ENCODE results near the gene LVRN. TPM values are rescaled to one million over a fixed set of nuclear protein-coding genes. Genes with fewer than 3 reads are reported as not detected.

Gene LVRN
- total and polyA plus RNA-seq, 2 experiments from 2014 or later: 0.31 to 0.45 TPM

GRCh38 chr5:115934388-115934974 lies 27.8 kb upstream of the LVRN start:
- Histone ChIP-seq H3K27me3 (ENCODE audit: insufficient read depth) (no peaks in the 10 kb centered on the region), H3K4me3 (no peak overlapping the region), H3K27ac (ENCODE audit: low read depth) (no peak overlapping the region), H3K36me3 (ENCODE audit: insufficient read depth) (no peaks in the 10 kb centered on the region), H3K4me1 (ENCODE audit: insufficient read depth) (peaks cover 8% of the 10 kb centered on the region), H4K20me1 (replicated peaks; ENCODE audit: insufficient read depth) (no peaks in the 10 kb centered on the region), H2AFZ (0 out of 2 replicates have a peak overlapping the region, but pooled peaks have one; percentile 4), H3K79me2 (replicated peaks; ENCODE audit: insufficient read depth) (no peaks in the 10 kb centered on the region), H3K9me2 (ENCODE audit: insufficient read depth) (no peaks in the 10 kb centered on the region), H3K4me2 (no peak overlapping the region), H3F3A (replicated peaks; ENCODE audit: low read depth) (no peaks in the 10 kb centered on the region)
- TF ChIP-seq CREB1 (CRISPR knock-in tag; IDR thresholded peaks at IDR 0.05; ENCODE audit: low read depth): no peak
- no peak for TF ChIP-seq NANOG (IDR thresholded peaks at IDR 0.05; ENCODE audit: borderline replicate concordance)
- no peak for TF ChIP-seq REST (IDR thresholded peaks at IDR 0.05; ENCODE audit: unreplicated experiment)
- TF ChIP-seq EZH2 (IDR thresholded peaks at IDR 0.05; ENCODE audit: low read depth, unreplicated experiment): no peak
- no peak for TF ChIP-seq STAT1 (IDR thresholded peaks at IDR 0.05; ENCODE audit: unreplicated experiment)
- TF ChIP-seq ZNF462 (CRISPR knock-in tag; IDR thresholded peaks at IDR 0.05): no peak
- no peak for TF ChIP-seq ZNF331 (CRISPR knock-in tag; IDR thresholded peaks at IDR 0.05; ENCODE audit: low read depth)
- TF ChIP-seq CTCF (conservative IDR thresholded peaks at IDR 0.05; ENCODE audit: low read depth in 2 of 2): no peak
- no peak for TF ChIP-seq JUNB (IDR thresholded peaks at IDR 0.05; ENCODE audit: unreplicated experiment)
- no peak for TF ChIP-seq ETS1 (IDR thresholded peaks at IDR 0.05)
- no peak for TF ChIP-seq EZH2phosphoT487 (IDR thresholded peaks at IDR 0.05; ENCODE audit: unreplicated experiment)
- TF ChIP-seq ZNF114 (CRISPR knock-in tag; IDR thresholded peaks at IDR 0.05): no peak
- Mint-ChIP-seq H3K4me3 (no peak overlapping the region), H3K27ac (no peak overlapping the region), H3K36me3 (ENCODE audit: low read depth) (no peaks in the 10 kb centered on the region), H3K27me3 (ENCODE audit: insufficient read depth, low read depth, poor library complexity) (no peaks in the 10 kb centered on the region), H3K9me3 (no peaks in the 10 kb centered on the region), H3K4me1 (peaks cover 16% of the 10 kb centered on the region)
- ATAC-seq (no peak), DNase-seq (ENCODE audit: low spot score) (no peak)
